HG02798 (cell line): ENCODE results near the gene SCART1.
"Not testable (repeated sequence)": the region's sequence is repeated elsewhere in the genome, so short reads cannot be mapped to it uniquely, and the experiment has no call there.

Experiments
- ATAC-seq: cut with Tn5 transposase; IDR thresholded peaks from one replicate; pipeline ENCODE4 v1.9.1; 2021; ENCODE audit warnings: mild to moderate bottlenecking; ENCODE audit not compliant: unreplicated experiment, poor library complexity

Gene SCART1

GRCh38 chr10:133431888-133432613, 21.7 kb upstream of the SCART1 start:
- ATAC-seq: not testable (repeated sequence)

GRCh38 chr10:133432789-133433188, 21.0 kb upstream of the SCART1 start:
- not testable (repeated sequence) for ATAC-seq

- no peak for ATAC-seq
These were observed 15.0 kb upstream of the SCART1 start for GRCh38 chr10:133438711-133439273.

- no peak for ATAC-seq
These were observed 14.0 kb upstream of the SCART1 start for GRCh38 chr10:133439517-133440461.

GRCh38 chr10:133440633-133441285, 13.0 kb upstream of the SCART1 start:
- ATAC-seq: no peak

- not testable (repeated sequence) for ATAC-seq
These were observed 12.4 kb upstream of the SCART1 start for GRCh38 chr10:133441356-133441755.

- ATAC-seq: no peak
These were observed 12.0 kb upstream of the SCART1 start for GRCh38 chr10:133441780-133442179.

GRCh38 chr10:133442191-133442966, 11.4 kb upstream of the SCART1 start:
- ATAC-seq: no peak

GRCh38 chr10:133442967-133443924, 10.5 kb upstream of the SCART1 start:
- no peak for ATAC-seq

- no peak for ATAC-seq
These were observed 9.1 kb upstream of the SCART1 start for GRCh38 chr10:133444342-133445267.

- ATAC-seq: no peak
These were observed 8.4 kb upstream of the SCART1 start for GRCh38 chr10:133445268-133445732.

GRCh38 chr10:133445751-133446708, 7.7 kb upstream of the SCART1 start:
- no peak for ATAC-seq

- ATAC-seq: no peak
These were observed 6.8 kb upstream of the SCART1 start for GRCh38 chr10:133446979-133447378.

- ATAC-seq: no peak
These were observed 5.6 kb upstream of the SCART1 start for GRCh38 chr10:133448120-133448519.

GRCh38 chr10:133451346-133451745, 2.4 kb upstream of the SCART1 start:
- ATAC-seq: no peak

- no peak for ATAC-seq
These were observed 1.3 kb upstream of the SCART1 start for GRCh38 chr10:133452453-133452852.
